ENCODE results near the gene ATP6AP1.

The ATP6AP1 gene

GRCh38 chrX:154450312-154450711 is 21.8 kb downstream of the ATP6AP1 start:
- DNase-seq: no peak

- DNase-seq: no peak
Observed at GRCh38 chrX:154452823-154453222, 24.3 kb downstream of the ATP6AP1 start.

- DNase-seq: no peak
Observed at GRCh38 chrX:154457491-154458115, 29.1 kb downstream of the ATP6AP1 start.

GRCh38 chrX:154458116-154458953 is 29.9 kb downstream of the ATP6AP1 start, which contains the start of gene PLXNA3:
Gene PLXNA3 (plus strand): TSS chrX:154458281. CDS start chrX:154460184, 1,903 bp downstream.
- no peak for DNase-seq

- DNase-seq: no peak
Observed at GRCh38 chrX:154458954-154459778, 30.7 kb downstream of the ATP6AP1 start.

- no peak for DNase-seq
Observed at GRCh38 chrX:154459832-154460231, 31.4 kb downstream of the ATP6AP1 start.

- no peak for DNase-seq
Observed at GRCh38 chrX:154460326-154460725, 31.8 kb downstream of the ATP6AP1 start.

GRCh38 chrX:154462396-154462795 is 33.9 kb downstream of the ATP6AP1 start:
- no peak for DNase-seq

- DNase-seq: no peak
Observed at GRCh38 chrX:154463611-154464220, 35.2 kb downstream of the ATP6AP1 start.

GRCh38 chrX:154464806-154465365 is 36.4 kb downstream of the ATP6AP1 start:
- DNase-seq: no peak

GRCh38 chrX:154465601-154466000 is 37.1 kb downstream of the ATP6AP1 start:
- DNase-seq: no peak

GRCh38 chrX:154466036-154466435 is 37.6 kb downstream of the ATP6AP1 start:
- DNase-seq: no peak

GRCh38 chrX:154466907-154467306 is 38.4 kb downstream of the ATP6AP1 start:
- DNase-seq: no peak

- no peak for DNase-seq
Observed at GRCh38 chrX:154467556-154467955, 39.1 kb downstream of the ATP6AP1 start.

- no peak for DNase-seq
Observed at GRCh38 chrX:154468217-154468616, 39.7 kb downstream of the ATP6AP1 start.

GRCh38 chrX:154469114-154469513 is 40.6 kb downstream of the ATP6AP1 start:
- no peak for DNase-seq

- no peak for DNase-seq
Observed at GRCh38 chrX:154469880-154470279, 41.4 kb downstream of the ATP6AP1 start.

- no peak for DNase-seq
Observed at GRCh38 chrX:154470434-154470833, 42.0 kb downstream of the ATP6AP1 start.

- DNase-seq: no peak
Observed at GRCh38 chrX:154470914-154471568, 42.6 kb downstream of the ATP6AP1 start.

GRCh38 chrX:154471839-154472684 is 43.6 kb downstream of the ATP6AP1 start:
- no peak for DNase-seq
